ENCODE results near the gene TEX36. TPM values are rescaled to one million over a fixed set of nuclear protein-coding genes. Genes with fewer than 3 reads are reported as not detected.
A peak's percentile ranks its signal among the peaks of the same experiment; 100 is the strongest.
"Not testable (repeated sequence)": the region's sequence is repeated elsewhere in the genome, so short reads cannot be mapped to it uniquely, and the experiment has no call there.

Gene TEX36
- total RNA-seq, 1 donor from 2014 or later, result not detected

DNA sequence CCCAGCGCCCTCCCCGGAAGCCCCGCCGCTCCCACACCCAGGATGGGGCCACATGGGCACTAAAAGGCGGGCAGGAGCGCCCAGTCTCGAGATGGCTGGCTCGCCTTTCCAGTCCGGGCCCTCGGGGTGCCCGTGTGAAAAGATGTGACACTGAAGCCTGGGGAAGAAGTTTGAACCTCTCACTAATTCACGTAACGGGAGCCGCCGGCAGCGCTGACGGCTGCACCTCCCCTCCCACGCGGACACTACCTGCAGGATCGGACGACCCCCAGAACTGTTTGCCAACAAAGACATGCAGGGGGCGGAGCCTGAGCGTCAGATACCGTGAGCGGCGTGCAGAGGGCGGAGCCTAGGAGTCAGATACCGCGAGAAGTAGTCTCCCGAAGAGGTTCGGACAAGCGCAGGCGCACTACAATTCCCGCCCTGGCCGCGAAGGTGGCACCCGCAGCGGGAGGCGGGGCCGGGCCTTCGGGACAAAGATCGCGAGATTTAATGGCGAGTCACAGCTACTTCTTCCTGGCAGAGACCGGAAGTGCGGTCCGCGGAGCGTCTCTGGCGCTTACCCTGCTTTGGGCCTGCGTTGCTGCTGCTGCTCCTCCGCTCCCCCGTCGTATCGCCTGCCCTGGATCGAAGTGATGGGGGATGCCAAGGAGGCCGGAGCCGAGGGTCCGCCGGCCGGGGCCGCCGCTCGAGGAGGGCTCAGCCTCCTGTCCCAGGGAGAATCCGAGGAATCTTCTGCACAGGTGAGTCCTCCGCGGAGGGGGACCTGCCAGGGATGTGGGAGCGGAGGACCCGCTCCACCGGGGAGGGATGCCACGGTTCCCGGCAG is 36.4 kb upstream of the TEX36 start, which contains the start of gene EDRF1:
Gene EDRF1 (plus strand): TSS at position 537 of the 829 bp plus-strand sequence. CDS start 99 bp downstream, at position 636.
- peak within 1 kb of the TSS; percentile 95 for H3K4me3 Mint-ChIP-seq
- Histone ChIP-seq H3K79me2 (ENCODE audit: low read depth) (peaks cover 29% of the 10 kb centered on the region), H3F3A (ENCODE audit: low read depth) (peaks cover 3% of the 10 kb centered on the region), H3K36me3 (peaks cover 22% of the 10 kb centered on the region), H4K20me1 (ENCODE audit: low read depth) (peaks cover 9% of the 10 kb centered on the region), H3K4me2 (peak within 1 kb of the TSS; percentile 96), H3K4me3 (peak within 1 kb of the TSS; percentile 95), H3K9ac (peak within 1 kb of the TSS; percentile 98), H3K27me3 (no peaks in the 10 kb centered on the region), H3K4me1 (peaks cover 9% of the 10 kb centered on the region), H3K9me3 (ENCODE audit: low read depth) (peaks cover 7% of the 10 kb centered on the region), H3K27ac (peak within 1 kb of the TSS; percentile 73), H2AFZ (replicated peaks) (peak within 1 kb of the TSS; percentile 92)
- peak; percentile 99 for DNase-seq (ENCODE audit: low spot score)
- peaks cover 11% of the 10 kb centered on the region for H3K4me1 Mint-ChIP-seq
- H3K27me3 Mint-ChIP-seq (ENCODE audit: insufficient read depth, low read depth), result no peaks in the 10 kb centered on the region
- H3K27ac Mint-ChIP-seq, result peak within 1 kb of the TSS; percentile 97
- peaks cover 3% of the 10 kb centered on the region for H3K36me3 Mint-ChIP-seq
- H3K9me3 Mint-ChIP-seq, result peaks cover 10% of the 10 kb centered on the region
- no peak for TF ChIP-seq EZH2 (IDR thresholded peaks at IDR 0.05)
- TF ChIP-seq EZH2phosphoT487 (IDR thresholded peaks at IDR 0.05), result no peak
- no peak for TF ChIP-seq CTCF (IDR thresholded peaks at IDR 0.05)

GRCh38 chr10:125714728-125715127 is 31.8 kb upstream of the TEX36 start:
- DNase-seq (ENCODE audit: low spot score); H3K27me3 Mint-ChIP-seq (ENCODE audit: insufficient read depth, low read depth); H3K9me3 ChIP-seq (ENCODE audit: low read depth); H3F3A ChIP-seq (ENCODE audit: low read depth); H2AFZ ChIP-seq (replicated peaks); H3K9ac ChIP-seq; H3K4me2 ChIP-seq; H3K4me1 ChIP-seq; H3K36me3 Mint-ChIP-seq; H3K4me3 Mint-ChIP-seq; H3K36me3 ChIP-seq; H4K20me1 ChIP-seq (ENCODE audit: low read depth); H3K27ac ChIP-seq; H3K79me2 ChIP-seq (ENCODE audit: low read depth); H3K27me3 ChIP-seq; H3K27ac Mint-ChIP-seq; H3K4me3 ChIP-seq: not testable (repeated sequence)
- Mint-ChIP-seq H3K4me1 (peaks cover 17% of the 10 kb centered on the region), H3K9me3 (peaks cover 17% of the 10 kb centered on the region)

DNA sequence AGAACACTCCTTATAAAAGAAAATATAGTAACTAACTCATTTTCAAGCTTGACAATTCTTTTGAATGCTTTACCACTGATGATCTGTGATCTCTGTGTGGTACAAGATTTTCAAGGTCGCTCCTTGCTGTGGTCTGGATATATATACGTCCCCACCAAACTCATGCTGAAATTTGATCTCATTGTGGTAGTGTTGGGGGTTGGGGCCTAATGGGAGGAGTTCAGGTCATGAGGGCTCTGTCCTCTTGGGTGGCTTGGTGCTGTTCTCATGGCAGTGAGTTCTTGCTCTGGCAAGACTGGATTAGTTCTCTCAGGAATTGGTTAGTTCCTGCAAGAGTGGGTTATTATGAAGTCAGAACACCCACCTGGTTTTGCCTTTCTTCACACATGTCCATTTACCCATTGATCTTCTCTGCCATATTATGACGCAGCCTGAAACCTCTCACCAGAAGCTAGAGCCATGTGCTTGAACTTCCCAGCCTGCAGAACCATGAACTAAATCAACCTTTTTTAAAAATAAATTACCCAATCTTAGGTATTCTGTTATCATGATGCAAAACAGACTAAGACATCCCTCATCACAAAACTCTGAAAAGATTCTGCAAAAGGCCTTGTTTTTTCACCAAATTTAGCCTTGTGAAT is 28.3 kb upstream of the TEX36 start:
- Histone ChIP-seq H3K79me2 (ENCODE audit: low read depth) (no peaks in the 10 kb centered on the region), H3K9ac (no peak overlapping the region), H3K36me3 (no peaks in the 10 kb centered on the region), H2AFZ (replicated peaks) (no peak overlapping the region), H3K4me1 (peaks cover 5% of the 10 kb centered on the region), H3K4me3 (no peak overlapping the region), H3K27me3 (no peaks in the 10 kb centered on the region), H3K9me3 (ENCODE audit: low read depth) (no peaks in the 10 kb centered on the region), H3K27ac (no peak overlapping the region), H4K20me1 (ENCODE audit: low read depth) (no peaks in the 10 kb centered on the region), H3F3A (ENCODE audit: low read depth) (no peaks in the 10 kb centered on the region), H3K4me2 (no peak overlapping the region)
- H3K27me3 Mint-ChIP-seq (ENCODE audit: insufficient read depth, low read depth), result peaks cover 2% of the 10 kb centered on the region
- DNase-seq (ENCODE audit: low spot score), result no peak
- peaks cover 43% of the 10 kb centered on the region for H3K4me1 Mint-ChIP-seq
- H3K4me3 Mint-ChIP-seq, result no peak overlapping the region
- TF ChIP-seq EZH2phosphoT487 (IDR thresholded peaks at IDR 0.05) (no peak), CTCF (IDR thresholded peaks at IDR 0.05) (no peak), EZH2 (IDR thresholded peaks at IDR 0.05) (no peak)
- H3K27ac Mint-ChIP-seq, result no peak overlapping the region
- no peaks in the 10 kb centered on the region for H3K36me3 Mint-ChIP-seq
- H3K9me3 Mint-ChIP-seq, result peaks cover 9% of the 10 kb centered on the region
